ENCODE data around the gene GTPBP3.

DNA sequence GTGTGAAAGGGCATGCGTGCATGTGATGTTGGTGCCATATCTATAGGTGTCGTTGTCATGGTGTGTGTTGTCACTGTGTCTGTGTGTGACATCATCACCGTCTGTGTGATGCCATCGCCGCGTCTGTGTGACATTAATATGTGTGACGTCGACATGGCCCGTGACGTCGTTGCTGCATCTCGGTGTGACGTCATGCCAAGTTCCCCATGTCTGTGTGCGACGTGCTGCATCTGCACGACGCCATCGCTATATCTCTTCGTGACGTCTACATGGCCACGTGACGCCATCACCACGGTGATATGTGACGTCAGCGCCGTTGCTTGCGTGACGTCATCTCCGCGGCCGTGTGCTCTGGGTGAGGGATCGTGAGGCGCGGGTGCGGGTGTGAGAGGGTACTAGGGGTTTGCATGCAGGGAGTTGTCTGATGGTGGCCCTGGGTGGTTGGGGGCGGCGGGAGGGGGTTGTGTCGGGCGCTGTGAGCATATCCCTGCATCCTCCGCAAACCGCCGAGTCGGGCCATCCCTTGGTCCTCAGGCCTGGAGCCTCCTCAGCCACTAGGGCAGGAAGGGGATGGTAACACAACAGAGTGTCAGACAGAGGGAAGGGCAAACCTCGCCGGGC is 14.6 kb downstream of the GTPBP3 start:
- TF ChIP-seq EZH2 (IDR thresholded peaks at IDR 0.05; ENCODE audit: low read depth, low read length, severe bottlenecking) (no peak), RFX5 (IDR thresholded peaks at IDR 0.05; ENCODE audit: borderline replicate concordance, low read depth, low read length) (no peak), POLR2AphosphoS5 (IDR thresholded peaks at IDR 0.05; ENCODE audit: low read depth, low read length) (no peak), GTF2F1 (IDR thresholded peaks at IDR 0.05; ENCODE audit: borderline replicate concordance, low read depth, low read length) (no peak), CTCF (IDR thresholded peaks at IDR 0.05; ENCODE audit: control extremely low read depth in 1 of 3, insufficient read depth in 1 of 3, low read depth in 1 of 3, low read length in 3 of 3) (no peak), CHD2 (IDR thresholded peaks at IDR 0.05; ENCODE audit: low read length) (no peak), RNF2 (IDR thresholded peaks at IDR 0.05; ENCODE audit: borderline replicate concordance, low read depth, low read length, missing control alignments, poor library complexity, severe bottlenecking) (no peak), KDM1A (IDR thresholded peaks at IDR 0.05; ENCODE audit: borderline replicate concordance, low read length) (no peak), YY1 (IDR thresholded peaks at IDR 0.05; ENCODE audit: low read depth, low read length) (no peak), ASH2L (IDR thresholded peaks at IDR 0.05; ENCODE audit: low read length) (no peak)
- TF ChIP-seq, protein P1, sequence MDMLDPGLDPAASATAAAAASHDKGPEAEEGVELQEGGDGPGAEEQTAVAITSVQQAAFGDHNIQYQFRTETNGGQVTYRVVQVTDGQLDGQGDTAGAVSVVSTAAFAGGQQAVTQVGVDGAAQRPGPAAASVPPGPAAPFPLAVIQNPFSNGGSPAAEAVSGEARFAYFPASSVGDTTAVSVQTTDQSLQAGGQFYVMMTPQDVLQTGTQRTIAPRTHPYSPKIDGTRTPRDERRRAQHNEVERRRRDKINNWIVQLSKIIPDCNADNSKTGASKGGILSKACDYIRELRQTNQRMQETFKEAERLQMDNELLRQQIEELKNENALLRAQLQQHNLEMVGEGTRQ (IDR thresholded peaks at IDR 0.05; ENCODE audit: low read length) = no peak
